Measurements from ENCODE around the gene ATP11A.

DNA sequence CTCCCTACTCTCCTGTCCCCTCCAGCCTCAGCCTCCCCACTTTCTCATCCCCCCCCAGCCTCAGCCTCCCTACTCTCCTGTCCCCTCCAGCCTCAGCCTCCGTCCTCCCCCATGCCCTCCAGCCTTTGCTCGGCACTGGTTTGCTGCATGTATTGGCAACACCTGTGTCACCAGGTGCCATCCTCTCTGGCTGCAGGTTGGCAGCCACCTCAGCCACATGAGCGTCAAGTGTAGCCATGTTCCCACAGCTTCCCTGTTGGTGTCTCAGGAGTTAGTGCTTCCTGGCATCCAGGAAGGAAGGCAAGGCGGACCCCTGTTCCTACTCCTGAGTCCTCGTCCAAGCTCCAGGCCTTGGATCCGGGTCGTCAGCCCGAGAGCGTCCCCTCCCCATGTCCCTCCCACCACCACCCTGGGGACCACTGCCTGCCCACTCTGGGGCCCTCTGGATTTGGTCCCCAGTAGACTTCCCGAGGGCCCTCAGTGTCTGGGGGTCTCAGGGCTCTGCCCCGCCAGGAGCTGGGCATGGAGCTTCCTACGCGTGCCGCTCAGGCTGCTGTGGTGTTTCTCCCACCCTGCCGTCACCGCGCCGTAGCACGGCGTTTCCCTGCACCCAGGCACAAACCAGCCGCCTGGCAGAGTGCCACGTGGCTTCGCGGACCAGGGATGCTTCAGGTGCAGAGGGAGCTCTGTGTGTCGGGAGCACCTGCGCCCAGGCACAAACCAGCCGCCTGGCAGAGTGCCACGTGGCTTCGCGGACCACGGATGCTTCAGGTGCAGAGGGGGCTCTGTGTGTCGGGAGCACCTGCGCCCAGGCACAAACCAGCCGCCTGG, 150.8 kb downstream of the ATP11A start:
- TF ChIP-seq EZH2 (IDR thresholded peaks at IDR 0.05) = no peak
- no peak for TF ChIP-seq POLR2AphosphoS5 (IDR thresholded peaks at IDR 0.05; ENCODE audit: borderline replicate concordance, low read depth, low read length)
